NCI-H2171 (cell line): ENCODE data around the gene LYRM1.

ENCODE experiments used
- DNase-seq: peaks from one replicate; lab custom pipeline; 2025; lab: John Stamatoyannopoulos, UW

Gene LYRM1

GRCh38 chr16:20871941-20872815 is 28.4 kb upstream of the LYRM1 start:
- no peak for DNase-seq

GRCh38 chr16:20873331-20873730 is 27.2 kb upstream of the LYRM1 start:
- DNase-seq = no peak

GRCh38 chr16:20874088-20874581 is 26.4 kb upstream of the LYRM1 start:
- DNase-seq = no peak

DNA sequence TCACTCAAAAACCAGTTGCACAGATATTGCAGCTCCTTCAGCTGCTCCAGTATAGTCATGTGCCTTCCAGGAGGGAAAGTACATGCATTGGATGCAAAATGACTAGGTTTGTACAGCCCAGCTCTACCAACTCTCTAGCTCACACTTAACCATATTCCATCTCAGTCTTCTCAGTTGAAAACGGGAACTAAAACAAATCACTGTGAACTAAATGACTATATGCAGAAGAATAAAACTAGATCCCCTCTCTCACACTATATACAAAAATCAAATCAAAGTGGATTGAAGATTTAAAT is 25.3 kb upstream of the LYRM1 start:
- no peak for DNase-seq

DNA sequence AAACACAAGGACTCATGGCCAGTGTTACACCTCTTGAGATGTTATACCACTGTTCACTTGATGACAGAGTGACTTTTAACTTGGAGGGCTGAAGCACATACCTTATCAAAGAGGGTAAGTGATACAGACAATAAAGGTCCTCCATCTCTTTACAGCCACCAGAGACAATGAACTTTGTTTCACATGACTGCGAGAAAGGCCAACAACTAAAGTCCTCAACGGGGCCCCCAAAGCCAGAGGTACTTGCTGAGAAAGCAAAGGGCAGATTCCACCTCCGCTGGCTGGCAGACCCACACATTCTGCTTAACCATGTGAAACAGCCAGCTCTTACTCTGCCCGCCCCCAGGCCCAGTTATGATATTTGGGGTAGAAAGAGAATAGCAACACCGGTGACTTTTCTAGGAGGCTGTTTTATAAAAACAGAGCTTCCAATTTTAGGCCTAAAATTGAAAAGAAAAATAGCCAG is 21.9 kb upstream of the LYRM1 start:
- no peak for DNase-seq

DNA sequence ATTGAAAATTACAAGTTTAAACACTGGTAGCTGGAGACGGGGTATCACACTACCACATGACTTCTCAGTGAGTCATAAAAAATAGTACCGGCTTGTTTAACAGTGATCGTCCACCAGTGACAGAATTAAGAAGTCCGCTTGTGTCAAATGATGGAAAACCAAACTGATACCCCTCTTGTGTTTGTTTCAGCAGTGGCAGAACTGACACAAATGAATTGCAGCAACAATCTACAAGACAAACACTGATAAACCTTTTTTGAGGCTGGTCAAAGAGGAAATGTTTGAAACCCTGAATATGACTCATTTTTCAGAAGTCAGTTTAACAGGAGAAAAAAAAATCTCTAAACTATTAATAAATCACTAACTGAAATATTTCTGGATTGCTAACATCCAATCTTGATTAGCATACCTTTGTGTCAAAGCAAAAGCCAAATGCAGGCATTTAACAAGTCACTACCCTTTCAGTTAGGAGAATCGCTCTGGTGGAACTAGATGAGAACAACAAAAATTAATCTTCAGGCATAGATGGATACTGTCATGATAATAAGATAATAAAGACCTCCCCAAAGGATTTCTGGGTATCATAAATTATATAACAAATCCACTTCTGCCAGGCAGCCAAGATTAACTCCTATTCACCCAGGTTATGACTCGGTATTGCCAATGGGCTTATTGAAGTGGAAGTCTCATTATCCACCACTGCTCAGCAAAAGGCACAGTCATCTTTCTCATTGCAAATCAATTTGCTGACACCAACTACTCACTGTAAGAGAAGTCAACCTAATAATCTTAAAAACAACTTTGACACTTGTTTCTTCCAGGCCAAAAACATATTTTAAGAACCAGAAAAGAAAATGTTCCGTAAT is 21.2 kb upstream of the LYRM1 start:
- DNase-seq = no peak

DNA sequence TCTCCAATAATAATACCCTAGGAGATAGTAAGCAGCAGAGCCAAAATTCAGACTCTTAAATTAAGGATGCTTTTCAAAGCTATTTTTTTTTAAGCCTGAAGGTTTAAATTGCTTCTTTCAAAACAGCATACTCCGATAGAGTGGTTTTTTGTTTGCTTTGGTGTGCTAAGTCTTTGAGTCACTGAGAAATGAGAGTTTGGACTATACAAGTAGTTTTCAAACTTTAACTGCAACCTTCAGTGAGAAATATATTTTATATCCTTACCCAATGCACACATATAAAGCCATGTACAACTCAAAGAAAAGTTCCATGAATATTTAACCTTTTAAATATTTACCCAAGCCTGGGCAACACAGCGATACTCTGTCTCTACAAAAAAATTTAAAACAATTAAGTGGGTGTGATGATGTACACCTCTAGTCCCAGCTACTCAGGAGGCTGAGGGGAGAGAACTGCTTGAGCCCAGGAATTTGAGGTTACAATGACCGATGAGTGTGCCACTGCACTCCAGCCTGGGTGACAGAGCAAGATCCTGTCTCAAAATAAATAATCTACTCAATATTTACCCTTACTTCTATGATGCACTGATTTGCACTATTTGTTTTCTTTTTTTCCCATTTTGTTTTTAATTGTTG is 19.6 kb upstream of the LYRM1 start:
- DNase-seq = no peak

GRCh38 chr16:20881503-20881878 is 19.1 kb upstream of the LYRM1 start:
- no peak for DNase-seq

- DNase-seq = no peak
These were observed 16.9 kb upstream of the LYRM1 start for GRCh38 chr16:20883554-20884239.

- no peak for DNase-seq
These were observed 16.4 kb upstream of the LYRM1 start for GRCh38 chr16:20884240-20884556.

DNA sequence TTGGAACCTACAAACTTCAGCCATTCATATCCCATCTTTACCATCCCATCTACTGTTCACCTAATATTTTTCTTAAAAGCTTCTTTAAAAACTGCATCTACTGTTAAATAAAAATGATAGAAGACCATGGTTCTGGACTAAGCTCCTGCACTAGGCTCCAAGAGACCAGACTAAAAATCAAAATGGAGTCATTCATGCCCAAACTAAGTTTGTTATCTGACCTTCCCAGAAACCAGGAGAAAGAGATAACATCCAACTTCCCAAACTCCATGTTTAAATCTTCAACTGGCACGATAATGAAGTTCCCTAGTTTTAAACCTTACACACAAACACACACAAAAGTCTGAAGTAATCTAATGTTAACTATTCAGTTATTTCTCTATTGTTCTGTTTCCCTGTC is 14.3 kb upstream of the LYRM1 start:
- DNase-seq = no peak

- DNase-seq = no peak
These were observed 13.4 kb upstream of the LYRM1 start for GRCh38 chr16:20887207-20887606.

- no peak for DNase-seq
These were observed 10.8 kb upstream of the LYRM1 start for GRCh38 chr16:20889625-20890275.

DNA sequence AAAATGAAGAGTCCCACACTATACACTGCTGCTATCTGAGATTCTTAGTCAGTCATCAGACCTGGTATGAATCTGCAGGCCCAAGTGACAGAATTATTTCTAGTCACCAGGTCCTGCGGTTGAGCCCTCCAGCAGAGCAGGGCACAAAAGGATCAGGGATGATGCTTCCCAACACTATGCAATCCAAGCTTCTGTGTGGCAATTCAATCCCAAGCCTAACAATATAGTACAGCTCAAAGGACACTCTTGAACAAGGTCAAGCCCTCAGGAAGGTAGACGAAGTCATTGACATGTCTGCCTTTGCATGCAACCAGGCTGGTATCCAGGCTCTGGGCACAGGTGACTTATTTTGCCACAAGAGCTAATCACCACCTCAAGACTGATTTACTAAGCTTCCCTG is 6.2 kb upstream of the LYRM1 start:
- no peak for DNase-seq

DNA sequence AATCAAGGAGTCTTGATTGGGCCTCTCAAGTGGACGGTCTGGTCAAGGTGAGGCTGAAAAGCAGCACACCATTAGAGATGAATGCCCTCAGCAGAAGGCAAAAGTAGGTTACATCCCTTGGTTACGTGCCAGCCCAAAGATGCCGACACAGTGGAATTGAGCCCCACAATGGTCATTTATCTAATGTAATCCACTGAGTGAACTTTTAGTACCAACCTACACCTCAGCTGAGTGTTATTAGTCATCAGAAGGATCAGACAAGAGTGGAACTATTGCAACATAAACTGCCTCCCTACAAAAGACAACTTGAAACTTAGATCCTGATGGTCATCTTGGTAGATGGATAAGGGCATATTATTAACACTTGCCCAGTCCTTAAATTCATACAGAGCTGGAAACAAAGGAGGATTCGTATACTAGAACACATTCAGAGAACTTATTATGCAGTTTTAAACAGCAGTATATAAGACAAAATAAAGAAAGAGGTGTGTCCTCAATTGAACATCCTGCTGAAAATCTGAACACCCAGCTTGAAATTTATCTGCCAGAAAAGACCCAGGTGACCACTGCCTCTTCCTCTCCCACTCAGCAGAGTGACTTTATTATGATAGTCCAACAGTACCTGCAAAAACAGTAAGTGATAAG is 3.2 kb upstream of the LYRM1 start:
- DNase-seq = no peak

- no peak for DNase-seq
These were observed 2.6 kb upstream of the LYRM1 start for GRCh38 chr16:20897922-20898321.

- no peak for DNase-seq
These were observed 1.5 kb upstream of the LYRM1 start for GRCh38 chr16:20899071-20899470.

GRCh38 chr16:20899477-20900298 is 883 bp upstream of the LYRM1 start:
- no peak for DNase-seq

- DNase-seq = no peak
These were observed 481 bp downstream of the LYRM1 start for GRCh38 chr16:20901068-20901435.

- DNase-seq = no peak
These were observed 1.0 kb downstream of the LYRM1 start for GRCh38 chr16:20901436-20902112.
